HCT116 (cell line): ENCODE results near the gene HPN.
"Not testable (repeated sequence)": the region's sequence is repeated elsewhere in the genome, so short reads cannot be mapped to it uniquely, and the experiment has no call there.

Experiments used
- CBX3 ChIP-seq: IDR thresholded peaks from 2 replicates; pipeline ENCODE4 v1.6.1; 2012; ENCODE audit warnings: low read depth
- CTCF ChIP-seq, 3 experiments: fragments of 200-600 bp in 1 of 3; sonication (generic) in 1 of 3; IDR thresholded peaks in 2 of 3; conservative IDR thresholded peaks in 1 of 3; 2 replicates each; pipeline ENCODE4 v1.5.1; 2012 to 2017; ENCODE audit warnings: low read depth in 2 of 3, low read length in 2 of 3, antibody characterized with exemption in 1 of 3, borderline replicate concordance in 1 of 3, control low read depth in 1 of 3, mild to moderate bottlenecking in 1 of 3, mixed read lengths in 1 of 3, mixed run types in 1 of 3, moderate library complexity in 1 of 3; ENCODE audit not compliant: insufficient read depth in 1 of 3
- ELF1 ChIP-seq: IDR thresholded peaks from 2 replicates; pipeline ENCODE4 v1.6.1; 2012; ENCODE audit warnings: low read depth, borderline replicate concordance
- EZH2 ChIP-seq: fragments of 200-600 bp; sonication (generic); IDR thresholded peaks from 2 replicates; pipeline ENCODE4 v1.6.1; 2017; ENCODE audit warnings: antibody characterized with exemption, mixed run types
- MAX ChIP-seq: IDR thresholded peaks from 2 replicates; pipeline ENCODE4 v1.6.1; 2012
- POLR2A ChIP-seq: IDR thresholded peaks from 2 replicates; pipeline ENCODE4 v1.7.0; 2011; ENCODE audit warnings: borderline replicate concordance; ENCODE audit not compliant: insufficient read depth, insufficient read length; ENCODE audit errors: extremely low read depth
- POLR2AphosphoS5 ChIP-seq: IDR thresholded peaks from 2 replicates; pipeline ENCODE4 v1.6.1; 2011; ENCODE audit warnings: mild to moderate bottlenecking, low read depth, low read length, moderate library complexity
- REST ChIP-seq: IDR thresholded peaks from 2 replicates; pipeline ENCODE4 v1.6.1; 2012; ENCODE audit warnings: low read depth
- SRF ChIP-seq: IDR thresholded peaks from 2 replicates; pipeline ENCODE4 v1.6.1; 2012; ENCODE audit warnings: low read depth
- YY1 ChIP-seq: IDR thresholded peaks from 2 replicates; pipeline ENCODE4 v1.6.1; 2011; ENCODE audit warnings: low read length, low read depth, moderate library complexity, mild to moderate bottlenecking; ENCODE audit not compliant: insufficient replicate concordance; ENCODE audit errors: extremely low read depth
- ZBTB33 ChIP-seq: IDR thresholded peaks from 2 replicates; pipeline ENCODE4 v1.6.1; 2011; ENCODE audit warnings: mild to moderate bottlenecking, low read length, moderate library complexity; ENCODE audit not compliant: insufficient replicate concordance; ENCODE audit errors: extremely low read depth
- ZFX ChIP-seq: fragments of 450-650 bp; IDR thresholded peaks from 2 replicates; pipeline ENCODE4 v1.6.1; 2017

GRCh38 chr19:35101949-35102348 lies 60.4 kb downstream of the HPN start:
- TF ChIP-seq MAX; EZH2; ZBTB33; CTCF (IDR thresholded peaks at IDR 0.05 in 2 of 3, conservative IDR thresholded peaks at IDR 0.05 in 1 of 3; ENCODE audit: borderline replicate concordance in 1 of 3, insufficient read depth in 1 of 3, low read depth in 2 of 3, low read length in 2 of 3); SRF; REST; POLR2A; CBX3; YY1; POLR2AphosphoS5; ZFX; ELF1: not testable (repeated sequence)
